ENCODE results near the gene ADAM19. TPM values are rescaled to one million over a fixed set of nuclear protein-coding genes. Genes with fewer than 3 reads are reported as not detected.
A peak's percentile ranks its signal among the peaks of the same experiment; 100 is the strongest.

Gene ADAM19
- total and polyA plus RNA-seq, 7 experiments from 2014 or later = 0.10 to 410 (median 0.86) TPM

DNA sequence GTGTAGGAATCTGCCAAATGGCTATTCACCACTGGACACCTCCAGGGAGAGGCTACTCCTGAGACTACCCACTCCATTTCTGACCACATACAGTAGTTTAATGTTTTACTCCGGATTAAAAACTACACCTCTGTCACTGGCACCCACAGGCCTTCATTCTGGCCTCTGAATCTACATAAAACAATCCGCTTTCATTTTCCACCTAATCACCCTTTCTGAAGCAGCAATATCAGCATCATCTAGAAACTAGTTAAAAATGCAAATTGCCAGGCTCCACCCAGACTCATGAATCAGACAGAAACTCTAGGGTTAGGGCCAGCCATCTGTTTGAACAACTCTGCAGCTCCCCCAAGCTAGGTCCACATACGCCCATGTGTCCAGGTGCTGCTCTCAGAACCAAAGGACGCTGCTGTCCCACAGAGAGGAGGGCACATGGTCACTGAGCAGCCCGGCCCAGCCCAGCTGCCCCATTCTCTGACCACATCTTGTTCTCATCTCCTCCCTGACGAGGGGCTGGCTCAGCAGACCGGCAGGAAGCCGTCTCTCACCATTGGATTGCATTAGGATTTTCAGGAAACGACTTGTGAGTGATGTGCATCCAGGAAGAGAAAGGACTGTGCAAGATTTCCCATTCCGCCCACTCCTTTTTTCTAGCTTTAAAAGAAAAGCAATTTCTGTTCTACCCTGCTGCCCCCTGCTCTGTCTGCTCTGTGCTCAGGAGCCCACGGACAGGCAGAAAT is 34.7 kb downstream of the ADAM19 start:
- POLR2A ChIA-PET = no interaction called here
- DNase-seq = peak in 1 of 9 donors; percentile 57
- H3K4me3 ChIP-seq (ENCODE audit: low read length) = peak overlapping the region; percentile 19
- no peaks in the 10 kb centered on the region for H3K9me3 Mint-ChIP-seq
- ATAC-seq = peak; percentile 51
- H3K36me3 Mint-ChIP-seq = peaks cover 0 to 62% (median 0%) of the 10 kb centered on the region in 5 donors
- H3K9me3 ChIP-seq (ENCODE audit: control insufficient read depth in 2 of 3, low read length in 3 of 3) = no peaks in the 10 kb centered on the region
- peak overlapping the region in 7 of 9 donors; percentile 2 to 99 (median 45) for H3K27ac Mint-ChIP-seq
- intact Hi-C loops (cut with micrococcal nuclease) = loop anchor here (1.0 to 10.0 kb wide), 6 partner anchors 61 to 616 kb away; partner anchors contain the start of genes ITK (in 1 of the 2) and THG1L (in 1 of the 2)
- H3K4me1 ChIP-seq (ENCODE audit: control insufficient read depth in 2 of 2, insufficient read depth in 2 of 2, low read length in 2 of 2) = peaks cover 14 to 65% of the 10 kb centered on the region in 2 donors
- H3K36me3 ChIP-seq (ENCODE audit: control insufficient read depth in 2 of 3, insufficient read depth in 3 of 3, low read length in 3 of 3) = no peaks in the 10 kb centered on the region
- peak overlapping the region in 5 of 10 donors; percentile 7 to 81 (median 12) for H3K4me3 Mint-ChIP-seq
- H3K4me1 Mint-ChIP-seq = peaks cover 12 to 92% (median 29%) of the 10 kb centered on the region in 7 donors
- H3K27me3 Mint-ChIP-seq = no peaks in the 10 kb centered on the region
- no peaks in the 10 kb centered on the region for H3K27me3 ChIP-seq (ENCODE audit: control insufficient read depth in 2 of 2, insufficient read depth in 2 of 2, low read length in 2 of 2)
- CTCF ChIA-PET = no interaction called here
- no peak overlapping the region for H3K27ac ChIP-seq (ENCODE audit: low read depth, low read length)

DNA sequence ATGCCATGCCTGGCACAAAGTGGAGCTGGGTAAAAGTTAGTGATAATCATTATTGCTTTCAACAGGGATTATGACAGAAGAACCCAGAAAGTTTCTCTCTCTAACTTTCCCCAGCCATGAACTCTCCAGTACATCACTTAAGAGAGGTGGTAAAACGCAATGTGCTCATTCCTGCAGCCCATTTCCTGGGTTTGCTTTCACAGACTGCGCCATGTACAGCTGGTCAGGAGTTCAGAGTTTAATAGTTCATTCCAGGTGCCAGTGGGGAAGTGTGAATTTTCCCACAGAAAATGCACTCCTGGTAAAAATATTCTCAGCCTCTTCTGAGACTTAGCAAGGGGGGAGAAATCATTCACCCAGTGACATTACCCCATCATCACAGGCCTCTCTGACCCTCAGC is 35.5 kb downstream of the ADAM19 start:
- no peak for ATAC-seq
- Mint-ChIP-seq H3K4me3 (peak overlapping the region in 1 of 10 donors; percentile 81), H3K9me3 (no peaks in the 10 kb centered on the region), H3K27ac (peak overlapping the region in 3 of 9 donors; percentile 18 to 99 (median 28)), H3K4me1 (peaks cover 12 to 92% (median 29%) of the 10 kb centered on the region in 7 donors), H3K27me3 (no peaks in the 10 kb centered on the region), H3K36me3 (peaks cover 0 to 63% (median 0%) of the 10 kb centered on the region in 5 donors)
- ChIA-PET CTCF (no interaction called here), POLR2A (no interaction called here)
- Histone ChIP-seq H3K4me3 (ENCODE audit: low read length) (no peak overlapping the region), H3K27me3 (ENCODE audit: control insufficient read depth in 2 of 2, insufficient read depth in 2 of 2, low read length in 2 of 2) (no peaks in the 10 kb centered on the region), H3K9me3 (ENCODE audit: control insufficient read depth in 2 of 3, low read length in 3 of 3) (no peaks in the 10 kb centered on the region), H3K27ac (ENCODE audit: low read depth, low read length) (no peak overlapping the region), H3K4me1 (ENCODE audit: control insufficient read depth in 2 of 2, insufficient read depth in 2 of 2, low read length in 2 of 2) (peaks cover 14 to 57% of the 10 kb centered on the region in 2 donors), H3K36me3 (ENCODE audit: control insufficient read depth in 2 of 3, insufficient read depth in 3 of 3, low read length in 3 of 3) (no peaks in the 10 kb centered on the region)
- DNase-seq = no peak
- intact Hi-C loops (cut with micrococcal nuclease) = loop anchor here (2.0 to 10.0 kb wide), 5 partner anchors 62 to 615 kb away; partner anchors contain the start of genes ITK (in 1 of the 2) and THG1L (in 1 of the 2)

DNA sequence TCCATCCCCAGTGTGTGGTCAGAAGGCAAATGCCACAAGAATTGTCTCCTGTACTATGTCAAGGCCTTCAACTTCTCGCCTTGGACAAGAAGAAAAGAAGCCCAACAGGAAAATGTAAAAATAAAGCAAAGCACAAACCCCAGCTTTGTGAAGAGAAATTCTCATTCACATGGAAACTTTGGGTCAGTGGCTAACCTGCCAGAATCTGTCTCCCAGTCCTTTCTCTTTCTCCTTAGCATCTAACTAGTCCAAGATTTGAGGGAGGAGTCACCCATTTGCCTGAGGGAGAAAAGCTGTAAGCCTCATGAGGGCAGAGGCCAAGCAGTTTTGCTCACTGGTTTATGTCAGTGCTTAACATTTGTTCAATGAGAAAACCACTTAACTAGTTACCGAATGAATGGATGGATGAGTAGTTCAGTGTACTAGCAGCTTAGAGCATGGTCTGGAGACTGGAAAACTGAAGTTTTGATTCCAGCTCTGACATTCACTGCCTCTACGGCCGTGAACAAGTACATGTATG is 36.0 kb downstream of the ADAM19 start:
- peaks cover 12 to 92% (median 25%) of the 10 kb centered on the region in 7 donors for H3K4me1 Mint-ChIP-seq
- no peaks in the 10 kb centered on the region for H3K36me3 ChIP-seq (ENCODE audit: control insufficient read depth in 2 of 3, insufficient read depth in 3 of 3, low read length in 3 of 3)
- ChIA-PET CTCF (no interaction called here), POLR2A (no interaction called here)
- H3K4me3 ChIP-seq (ENCODE audit: low read length) = no peak overlapping the region
- intact Hi-C loops (cut with micrococcal nuclease) = loop anchor here (2.0 to 10.0 kb wide), 5 partner anchors 63 to 615 kb away; partner anchors contain the start of genes ITK (in 1 of the 2) and THG1L (in 1 of the 2)
- ATAC-seq (no peak), DNase-seq (no peak)
- H3K27ac Mint-ChIP-seq = peak overlapping the region in 1 of 9 donors; percentile 99
- no peak overlapping the region for H3K27ac ChIP-seq (ENCODE audit: low read depth, low read length)
- H3K4me1 ChIP-seq (ENCODE audit: control insufficient read depth in 2 of 2, insufficient read depth in 2 of 2, low read length in 2 of 2) = peaks cover 14 to 55% of the 10 kb centered on the region in 2 donors
- H3K4me3 Mint-ChIP-seq = peak overlapping the region in 1 of 10 donors; percentile 81
- no peaks in the 10 kb centered on the region for H3K27me3 Mint-ChIP-seq
- no peaks in the 10 kb centered on the region for H3K27me3 ChIP-seq (ENCODE audit: control insufficient read depth in 2 of 2, insufficient read depth in 2 of 2, low read length in 2 of 2)
- H3K36me3 Mint-ChIP-seq = peaks cover 0 to 62% (median 0%) of the 10 kb centered on the region in 5 donors
- no peaks in the 10 kb centered on the region for H3K9me3 Mint-ChIP-seq
- H3K9me3 ChIP-seq (ENCODE audit: control insufficient read depth in 2 of 3, low read length in 3 of 3) = no peaks in the 10 kb centered on the region

DNA sequence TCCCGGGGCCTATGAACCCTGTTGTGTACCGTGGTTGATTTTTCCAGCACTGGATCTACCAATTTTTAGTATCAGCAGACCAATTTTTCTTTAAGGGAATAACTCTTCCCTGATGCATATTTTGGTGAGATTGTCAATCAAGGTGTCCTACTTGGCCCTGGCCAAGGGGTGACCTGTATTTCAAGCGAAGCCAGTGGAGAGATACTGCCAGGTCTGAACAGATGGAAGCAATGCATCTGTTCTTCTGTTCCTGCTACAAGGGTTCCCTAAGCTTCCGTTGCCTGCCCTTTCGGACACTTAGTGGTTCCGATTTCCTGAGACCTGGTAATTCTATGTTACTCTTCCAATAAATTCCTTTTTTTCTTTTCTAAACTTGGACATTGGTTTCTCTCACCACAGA is 37.3 kb downstream of the ADAM19 start:
- Histone ChIP-seq H3K27me3 (ENCODE audit: control insufficient read depth in 2 of 2, insufficient read depth in 2 of 2, low read length in 2 of 2) (no peaks in the 10 kb centered on the region), H3K9me3 (ENCODE audit: control insufficient read depth in 2 of 3, low read length in 3 of 3) (no peaks in the 10 kb centered on the region), H3K4me3 (ENCODE audit: low read length) (no peak overlapping the region), H3K36me3 (ENCODE audit: control insufficient read depth in 2 of 3, insufficient read depth in 3 of 3, low read length in 3 of 3) (no peaks in the 10 kb centered on the region), H3K27ac (ENCODE audit: low read depth, low read length) (no peak overlapping the region), H3K4me1 (ENCODE audit: control insufficient read depth in 2 of 2, insufficient read depth in 2 of 2, low read length in 2 of 2) (peaks cover 14 to 42% of the 10 kb centered on the region in 2 donors)
- ATAC-seq (no peak), DNase-seq (no peak)
- Mint-ChIP-seq H3K4me1 (peaks cover 12 to 88% (median 22%) of the 10 kb centered on the region in 7 donors), H3K27me3 (no peaks in the 10 kb centered on the region), H3K9me3 (no peaks in the 10 kb centered on the region), H3K27ac (peak overlapping the region in 1 of 9 donors; percentile 63), H3K4me3 (peak overlapping the region in 1 of 10 donors; percentile 42), H3K36me3 (peaks cover 0 to 58% (median 0%) of the 10 kb centered on the region in 5 donors)
- ChIA-PET CTCF (no interaction called here), POLR2A (no interaction called here)
- intact Hi-C loops (cut with micrococcal nuclease) = no loop called here

DNA sequence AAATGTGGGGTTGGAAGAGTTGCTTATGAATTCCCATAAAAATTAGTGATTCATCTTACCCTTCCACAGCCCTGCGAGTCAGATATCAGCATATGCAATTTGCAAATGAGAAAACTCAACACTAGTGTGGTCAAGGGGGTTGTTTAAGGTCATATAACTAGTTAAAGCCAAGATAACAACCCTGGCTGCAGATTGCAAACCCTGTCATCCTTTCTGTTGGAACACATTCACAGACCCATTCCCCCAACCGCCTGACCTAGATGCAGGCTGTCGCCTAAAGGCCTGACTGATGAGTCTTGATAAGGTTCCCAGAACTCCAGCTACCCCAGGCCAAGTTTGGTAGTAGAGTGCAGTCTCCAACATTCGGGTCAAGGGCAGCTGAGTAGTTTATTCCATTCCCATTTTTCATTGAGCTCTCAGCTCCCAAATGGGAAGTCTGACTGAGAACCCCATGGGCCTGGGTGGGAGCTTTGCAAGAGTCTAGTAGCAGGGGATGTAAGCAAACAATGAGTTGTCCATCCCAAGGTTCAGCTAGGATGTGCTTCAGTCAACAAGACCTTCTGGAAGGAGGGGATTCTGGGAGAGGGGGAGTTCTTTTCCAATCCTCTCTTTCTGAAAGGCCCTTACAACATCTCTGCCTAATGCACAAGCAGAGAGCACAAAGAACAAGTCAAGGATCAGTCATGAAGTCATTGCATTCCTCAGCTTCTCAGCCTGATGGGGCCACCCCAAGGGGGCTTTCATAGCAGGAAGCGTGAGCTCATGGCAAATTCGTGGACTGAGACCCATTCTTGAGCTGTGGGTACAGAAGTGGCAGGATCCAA is 40.3 kb downstream of the ADAM19 start:
- no peaks in the 10 kb centered on the region for H3K9me3 Mint-ChIP-seq
- no peak overlapping the region for H3K4me3 Mint-ChIP-seq
- DNase-seq = no peak
- Histone ChIP-seq H3K36me3 (ENCODE audit: control insufficient read depth in 2 of 3, insufficient read depth in 3 of 3, low read length in 3 of 3) (no peaks in the 10 kb centered on the region), H3K9me3 (ENCODE audit: control insufficient read depth in 2 of 3, low read length in 3 of 3) (no peaks in the 10 kb centered on the region), H3K27ac (ENCODE audit: low read depth, low read length) (no peak overlapping the region), H3K4me3 (ENCODE audit: low read length) (no peak overlapping the region), H3K27me3 (ENCODE audit: control insufficient read depth in 2 of 2, insufficient read depth in 2 of 2, low read length in 2 of 2) (no peaks in the 10 kb centered on the region), H3K4me1 (ENCODE audit: control insufficient read depth in 2 of 2, insufficient read depth in 2 of 2, low read length in 2 of 2) (peaks cover 0 to 20% of the 10 kb centered on the region in 2 donors)
- ChIA-PET CTCF (no interaction called here), POLR2A (interaction anchor here (0.7 kb wide), 1 partner anchor 35 kb away, joined by 3 read pairs; no protein-coding TSS in a partner anchor)
- H3K4me1 Mint-ChIP-seq = peaks cover 0 to 87% (median 5%) of the 10 kb centered on the region in 7 donors
- H3K36me3 Mint-ChIP-seq = peaks cover 0 to 71% (median 0%) of the 10 kb centered on the region in 5 donors
- H3K27ac Mint-ChIP-seq = peak overlapping the region in 1 of 9 donors; percentile 68
- intact Hi-C loops (cut with micrococcal nuclease) = no loop called here
- H3K27me3 Mint-ChIP-seq = no peaks in the 10 kb centered on the region
- ATAC-seq = no peak

DNA sequence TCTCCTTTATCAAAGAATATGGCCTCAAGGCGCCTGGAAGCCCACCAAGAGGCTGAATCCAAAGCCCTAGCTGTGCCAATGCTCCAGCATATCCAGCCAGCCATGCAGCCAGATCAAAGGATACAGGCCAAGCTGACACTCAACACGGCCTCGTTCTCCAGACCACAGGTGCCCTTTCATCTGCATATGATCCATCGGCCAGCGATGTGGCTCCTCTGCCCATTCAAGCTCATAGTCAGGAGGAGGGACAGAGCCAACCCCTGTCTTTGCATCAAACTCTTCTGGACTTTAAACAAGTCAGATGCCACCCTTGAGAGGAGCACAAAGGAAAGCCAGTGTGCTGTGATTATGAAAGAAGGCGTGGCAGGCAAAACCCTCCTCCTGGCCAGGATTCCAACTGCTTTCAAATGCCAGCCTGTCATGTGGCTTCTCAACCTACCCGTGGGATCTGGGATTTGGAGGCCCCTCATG is 42.5 kb downstream of the ADAM19 start:
- no peak for ATAC-seq
- intact Hi-C loops (cut with micrococcal nuclease) = no loop called here
- H3K27me3 Mint-ChIP-seq = no peaks in the 10 kb centered on the region
- peaks cover 0 to 81% (median 0%) of the 10 kb centered on the region in 5 donors for H3K36me3 Mint-ChIP-seq
- H3K4me1 Mint-ChIP-seq = peaks cover 0 to 90% (median 0%) of the 10 kb centered on the region in 7 donors
- H3K9me3 Mint-ChIP-seq = no peaks in the 10 kb centered on the region
- Histone ChIP-seq H3K4me1 (ENCODE audit: control insufficient read depth in 2 of 2, insufficient read depth in 2 of 2, low read length in 2 of 2) (peaks cover 0 to 3% of the 10 kb centered on the region in 2 donors), H3K36me3 (ENCODE audit: control insufficient read depth in 2 of 3, insufficient read depth in 3 of 3, low read length in 3 of 3) (no peaks in the 10 kb centered on the region), H3K27ac (ENCODE audit: low read depth, low read length) (no peak overlapping the region), H3K9me3 (ENCODE audit: control insufficient read depth in 2 of 3, low read length in 3 of 3) (no peaks in the 10 kb centered on the region), H3K27me3 (ENCODE audit: control insufficient read depth in 2 of 2, insufficient read depth in 2 of 2, low read length in 2 of 2) (no peaks in the 10 kb centered on the region), H3K4me3 (ENCODE audit: low read length) (no peak overlapping the region)
- POLR2A ChIA-PET = no interaction called here
- DNase-seq = no peak
- peak overlapping the region in 1 of 9 donors; percentile 3 for H3K27ac Mint-ChIP-seq
- H3K4me3 Mint-ChIP-seq = no peak overlapping the region
- CTCF ChIA-PET = no interaction called here
